H1 (cell line): ENCODE data around the gene CHRNA1. TPM values are rescaled to one million over a fixed set of nuclear protein-coding genes. Genes with fewer than 3 reads are reported as not detected.

Experiments
- POLR2A ChIP-seq, 2 experiments: IDR thresholded peaks; 1 replicate in 1 of 2; 2 replicates in 1 of 2; pipeline ENCODE4 v1.6.1; 2011; ENCODE audit warnings: low read depth in 2 of 2, low read length in 2 of 2, mild to moderate bottlenecking in 2 of 2; ENCODE audit errors: control extremely low read depth in 1 of 2
- POLR2AphosphoS5 ChIP-seq: IDR thresholded peaks from 2 replicates; pipeline ENCODE4 v1.6.1; 2011; ENCODE audit warnings: low read depth, low read length
- RXRA ChIP-seq: IDR thresholded peaks from 2 replicates; pipeline ENCODE4 v1.6.1; 2011; ENCODE audit warnings: low read depth, mild to moderate bottlenecking, low read length, moderate library complexity; ENCODE audit not compliant: insufficient read depth
- polyA plus RNA-seq, 7 experiments: library from polyadenylated mRNA; depleted of rRNA in 3 of 7; stranded (reverse) in 5 of 7; unstranded in 2 of 7; fragments of >200 nt in 5 of 7; fragments of 200-250 nt in 2 of 7; gene quantifications; 1 replicate in 5 of 7; 2 replicates in 1 of 7; 4 replicates in 1 of 7; pipeline versions ENCODE4 v1.2.1 to v1.2.3, GENCODE V29; 2011 to 2013; ENCODE audit warnings: missing spikeins in 2 of 7, mixed read lengths in 2 of 7
- total RNA-seq: library from RNA; stranded (reverse); fragmentation: NEBNext Ultra II Directional; extraction: Animal tissue kit (Norgen Biotek cat#: 25700); gene quantifications from 2 replicates; pipeline ENCODE4 v1.2.1, GENCODE V29; 2021

CHRNA1 gene
- total and polyA plus RNA-seq, 2 of the 8 experiments (the other 6 are each of a cell fraction or from before 2014, with no cell fraction given) = 0.11 to 0.15 TPM

GRCh38 chr2:174771136-174771535 lies 6.9 kb upstream of the CHRNA1 start (continued):
- TF ChIP-seq POLR2AphosphoS5 = no peak
- no peak for TF ChIP-seq RXRA
- TF ChIP-seq POLR2A (IDR thresholded peaks at IDR 0.05; ENCODE audit: control extremely low read depth in 1 of 2, low read depth in 2 of 2, low read length in 2 of 2) = no peak
